Keratinocyte (primary cell): Measurements from ENCODE around the gene ITPK1. TPM values are rescaled to one million over a fixed set of nuclear protein-coding genes. Genes with fewer than 3 reads are reported as not detected.

Source experiments
- DNase-seq: peaks from one replicate; pipeline ENCODE4 v3.0.0-alpha.2; 2011; ENCODE audit warnings: low read depth, missing footprints, low spot score
- FAIRE-seq: peaks from 2 replicates; lab custom pipeline; 2011; peaks lifted over from hg19 to GRCh38; lab: Jason Lieb, UNC
- H2AFZ ChIP-seq: 2 replicates; pipeline ENCODE4 v1.6.0; 2012; ENCODE audit warnings: low read length, control low read depth, inconsistent platforms; ENCODE audit not compliant: control insufficient read depth
- H3K27ac ChIP-seq: 2 replicates; pipeline ENCODE4 v1.5.1; 2011; ENCODE audit warnings: low read length; ENCODE audit not compliant: control insufficient read depth, insufficient read depth
- H3K27me3 ChIP-seq: 3 replicates; pipeline ENCODE4 v1.6.0; 2011; ENCODE audit warnings: low read length; ENCODE audit not compliant: control insufficient read depth, insufficient read depth; ENCODE audit errors: extremely low read depth
- H3K36me3 ChIP-seq, 2 experiments: 2 replicates in 1 of 2; 3 replicates in 1 of 2; pipeline ENCODE4 v1.5.1; 2011; ENCODE audit warnings: low read length in 2 of 2, mild to moderate bottlenecking in 1 of 2; ENCODE audit not compliant: control insufficient read depth in 2 of 2, insufficient read depth in 2 of 2; ENCODE audit errors: extremely low read depth in 1 of 2
- H3K4me1 ChIP-seq: 3 replicates; pipeline ENCODE4 v1.5.1; 2011; ENCODE audit warnings: low read length; ENCODE audit not compliant: control insufficient read depth, insufficient read depth; ENCODE audit errors: extremely low read depth
- H3K4me2 ChIP-seq: 3 replicates; pipeline ENCODE4 v1.6.0; 2011; ENCODE audit warnings: low read depth, low read length; ENCODE audit not compliant: control insufficient read depth, insufficient read depth; ENCODE audit errors: extremely low read depth
- H3K4me3 ChIP-seq, 3 experiments: fragments of 200-600 bp in 1 of 3; sonication (generic) in 1 of 3; 2 replicates in 2 of 3; 3 replicates in 1 of 3; pipeline ENCODE4 v1.5.1; 2011 to 2016; ENCODE audit warnings: low read length in 3 of 3, mild to moderate bottlenecking in 3 of 3, control low read depth in 2 of 3, inconsistent platforms in 1 of 3, low read depth in 1 of 3, mixed read lengths in 1 of 3, mixed run types in 1 of 3, moderate library complexity in 1 of 3; ENCODE audit not compliant: control insufficient read depth in 2 of 3, insufficient read depth in 2 of 3; ENCODE audit errors: extremely low read depth in 1 of 3
- H3K79me2 ChIP-seq: 2 replicates; pipeline ENCODE4 v1.6.0; 2012; ENCODE audit warnings: low read length; ENCODE audit not compliant: control insufficient read depth, insufficient read depth
- H3K9ac ChIP-seq: 3 replicates; pipeline ENCODE4 v1.6.0; 2011; ENCODE audit warnings: low read length; ENCODE audit not compliant: control insufficient read depth, insufficient read depth; ENCODE audit errors: extremely low read depth
- H3K9me1 ChIP-seq: 3 replicates; pipeline ENCODE4 v1.6.0; 2011; ENCODE audit warnings: low read length; ENCODE audit not compliant: control insufficient read depth, insufficient read depth; ENCODE audit errors: extremely low read depth
- H3K9me3 ChIP-seq: 2 replicates; pipeline ENCODE4 v1.5.1; 2012; ENCODE audit warnings: low read depth, low read length; ENCODE audit not compliant: control insufficient read depth
- H4K20me1 ChIP-seq: 3 replicates; pipeline ENCODE4 v1.6.0; 2011; ENCODE audit warnings: low read length; ENCODE audit not compliant: control insufficient read depth, insufficient read depth; ENCODE audit errors: extremely low read depth
- CTCF ChIP-seq, 3 experiments: IDR thresholded peaks in 1 of 3; conservative IDR thresholded peaks in 1 of 3; optimal IDR thresholded peaks in 1 of 3; 2 replicates in 2 of 3; 3 replicates in 1 of 3; pipeline versions ENCODE3 to v1.5.1; 2011; ENCODE audit warnings: low read length in 3 of 3, mild to moderate bottlenecking in 3 of 3, moderate library complexity in 2 of 3, control low read depth in 1 of 3, inconsistent platforms in 1 of 3; ENCODE audit not compliant: insufficient read depth in 2 of 3; ENCODE audit errors: extremely low read depth in 1 of 3
- EZH2 ChIP-seq: IDR thresholded peaks from one replicate; pipeline ENCODE4 v1.6.1; 2012; ENCODE audit warnings: inconsistent platforms, mild to moderate bottlenecking, low read length, moderate library complexity
- dilution Hi-C: fragments of 300-500 bp; cut with MboI; formaldehyde crosslinking; loops from one replicate; pipeline ENCODE4 v1.7.0; 2020; ENCODE audit warnings: low sequenced_read_pairs; ENCODE audit not compliant: extremely low pct_ligation_motif_present
- polyA plus RNA-seq, 5 experiments: library from polyadenylated mRNA; depleted of rRNA in 3 of 5; stranded (reverse) in 3 of 5; stranded (forward) in 1 of 5; unstranded in 1 of 5; fragments of >200 nt; gene quantifications; 1 replicate in 1 of 5; 2 replicates in 3 of 5; 3 replicates in 1 of 5; pipeline versions ENCODE4 v1.2.1 to v1.2.3, GENCODE V29; 2011 to 2012; ENCODE audit warnings: missing spikeins in 2 of 5, low read depth in 1 of 5, low replicate concordance in 1 of 5

Gene ITPK1
- polyA plus RNA-seq, 1 donor (not counting 4 experiments of a cell fraction or from before 2014, with no cell fraction given): 67.8 TPM

- FAIRE-seq: no peak
- Histone ChIP-seq H3K27me3 (peaks cover 18% of the 10 kb centered on the region), H3K27ac (no peak overlapping the region), H3K4me1 (no peaks in the 10 kb centered on the region), H3K9me1 (no peaks in the 10 kb centered on the region), H3K79me2 (no peaks in the 10 kb centered on the region), H3K36me3 (no peaks in the 10 kb centered on the region), H3K4me3 (no peak overlapping the region), H3K9ac (no peak overlapping the region), H3K4me2 (no peak overlapping the region), H4K20me1 (no peaks in the 10 kb centered on the region), H3K9me3 (no peaks in the 10 kb centered on the region), H2AFZ (no peak overlapping the region)
- no peak for DNase-seq
- TF ChIP-seq CTCF (optimal IDR thresholded peaks at IDR 0.05 in 1 of 3, IDR thresholded peaks at IDR 0.05 in 1 of 3, conservative IDR thresholded peaks at IDR 0.05 in 1 of 3; ENCODE audit: extremely low read depth in 1 of 3, insufficient read depth in 2 of 3, low read length in 3 of 3): no peak
- TF ChIP-seq EZH2: no peak
- dilution Hi-C loops: no loop called here
These were observed 213.0 kb downstream of the ITPK1 start for GRCh38 chr14:92902726-92903125.

GRCh38 chr14:92902191-92902590, 213.5 kb downstream of the ITPK1 start:
- DNase-seq (no peak), FAIRE-seq (no peak)
- no peak overlapping the region for H3K27ac ChIP-seq
- H2AFZ ChIP-seq: no peak overlapping the region
- no peaks in the 10 kb centered on the region for H3K9me1 ChIP-seq
- H4K20me1 ChIP-seq: no peaks in the 10 kb centered on the region
- H3K4me2 ChIP-seq: no peak overlapping the region
- no peaks in the 10 kb centered on the region for H3K36me3 ChIP-seq
- dilution Hi-C loops: no loop called here
- H3K4me1 ChIP-seq: no peaks in the 10 kb centered on the region
- no peak overlapping the region for H3K9ac ChIP-seq
- TF ChIP-seq CTCF (optimal IDR thresholded peaks at IDR 0.05 in 1 of 3, IDR thresholded peaks at IDR 0.05 in 1 of 3, conservative IDR thresholded peaks at IDR 0.05 in 1 of 3; ENCODE audit: extremely low read depth in 1 of 3, insufficient read depth in 2 of 3, low read length in 3 of 3): no peak
- no peak for TF ChIP-seq EZH2
- H3K79me2 ChIP-seq: no peaks in the 10 kb centered on the region
- H3K27me3 ChIP-seq: peaks cover 18% of the 10 kb centered on the region
- no peaks in the 10 kb centered on the region for H3K9me3 ChIP-seq
- H3K4me3 ChIP-seq: no peak overlapping the region
